Measurements from ENCODE around the gene FCGR2B.
"Not testable (repeated sequence)": the region's sequence is repeated elsewhere in the genome, so short reads cannot be mapped to it uniquely, and the experiment has no call there.

GRCh38 chr1:161636189-161636782 is 26.7 kb upstream of the FCGR2B start:
- TF ChIP-seq KAT7 (CRISPR knock-in tag; IDR thresholded peaks at IDR 0.05; ENCODE audit: borderline replicate concordance); MAX (CRISPR knock-in tag; IDR thresholded peaks at IDR 0.05); ARID4B (CRISPR knock-in tag; IDR thresholded peaks at IDR 0.05; ENCODE audit: borderline replicate concordance); E2F4 (CRISPR knock-in tag; IDR thresholded peaks at IDR 0.05; ENCODE audit: borderline replicate concordance, low read depth); ESRRA (CRISPR knock-in tag; IDR thresholded peaks at IDR 0.05; ENCODE audit: borderline replicate concordance); CTCF (IDR thresholded peaks at IDR 0.05); ZMAT4 (CRISPR knock-in tag; IDR thresholded peaks at IDR 0.05); MXD4 (CRISPR knock-in tag; IDR thresholded peaks at IDR 0.05; ENCODE audit: borderline replicate concordance); RELA (CRISPR knock-in tag; IDR thresholded peaks at IDR 0.05; ENCODE audit: borderline replicate concordance); ATF6 (CRISPR knock-in tag; IDR thresholded peaks at IDR 0.05): not testable (repeated sequence)

Data from WTC11 (cell line).